ENCODE data around the gene TRIM67.

- TF ChIP-seq POLR2A (IDR thresholded peaks at IDR 0.05) (no peak), CTCF (IDR thresholded peaks at IDR 0.05) (no peak)
These were observed 30.8 kb downstream of the TRIM67 start for GRCh38 chr1:231192620-231193163.
